Parathyroid adenoma (tissue), 2 donors: ENCODE results near the gene HADHA.

Experiments used
- H2AFZ ChIP-seq: fragments of 300-600 bp; sonication (generic); one replicate; pipeline ENCODE4 v1.7.0; 2017; ENCODE audit warnings: antibody characterized with exemption, mild to moderate bottlenecking
- H3K27ac ChIP-seq: fragments of 300-600 bp; sonication (generic); one replicate; pipeline ENCODE4 v1.7.0; 2017
- H3K27me3 ChIP-seq: fragments of 300-600 bp; sonication (generic); one replicate; pipeline ENCODE4 v1.7.0; 2017; ENCODE audit warnings: low read length; ENCODE audit not compliant: control insufficient read depth, insufficient read depth
- H3K36me3 ChIP-seq: fragments of 300-600 bp; sonication (generic); one replicate; pipeline ENCODE4 v1.7.0; 2017; ENCODE audit warnings: low read length; ENCODE audit not compliant: control insufficient read depth, insufficient read depth
- H3K4me1 ChIP-seq: fragments of 300-600 bp; sonication (generic); one replicate; pipeline ENCODE4 v1.7.0; 2017; ENCODE audit warnings: control low read depth
- H3K4me2 ChIP-seq: fragments of 300-600 bp; sonication (generic); one replicate; pipeline ENCODE4 v1.7.0; 2017; ENCODE audit warnings: low read length
- H3K4me3 ChIP-seq: fragments of 300-600 bp; sonication (generic); one replicate; pipeline ENCODE4 v1.7.0; 2017; ENCODE audit warnings: low read depth, low read length
- H3K79me2 ChIP-seq: fragments of 300-600 bp; sonication (generic); one replicate; pipeline ENCODE4 v1.7.0; 2017; ENCODE audit warnings: control low read depth
- H3K9ac ChIP-seq: fragments of 300-600 bp; sonication (generic); one replicate; pipeline ENCODE4 v1.7.0; 2017; ENCODE audit warnings: mild to moderate bottlenecking
- H3K9me3 ChIP-seq: fragments of 300-600 bp; sonication (generic); one replicate; pipeline ENCODE4 v1.7.0; 2017; ENCODE audit warnings: low read length; ENCODE audit not compliant: control insufficient read depth
- CTCF ChIP-seq: fragments of 300-600 bp; sonication (generic); IDR thresholded peaks from one replicate; pipeline ENCODE4 v1.7.0; 2017; ENCODE audit warnings: antibody characterized with exemption, mild to moderate bottlenecking
- donor health status: primary hyperparathyroidism.

The HADHA gene

GRCh38 chr2:26187537-26188104, 56.8 kb downstream of the HADHA start:
- Histone ChIP-seq H3K27ac (peak overlapping the region; percentile 97), H3K4me1 (peaks cover 70% of the 10 kb centered on the region)
- no peak for TF ChIP-seq CTCF

GRCh38 chr2:26187114-26187513, 57.3 kb downstream of the HADHA start:
- Histone ChIP-seq H3K9ac (no peak overlapping the region), H3K27me3 (no peaks in the 10 kb centered on the region), H3K9me3 (no peaks in the 10 kb centered on the region), H3K79me2 (peaks cover 24% of the 10 kb centered on the region), H3K4me3 (no peak overlapping the region), H3K36me3 (no peaks in the 10 kb centered on the region), H3K4me1 (peaks cover 70% of the 10 kb centered on the region), H3K4me2 (no peak overlapping the region), H2AFZ (no peak overlapping the region), H3K27ac (peak overlapping the region; percentile 97)
- no peak for TF ChIP-seq CTCF

More at GRCh38 chr2:26187537-26188104, 56.8 kb downstream of the HADHA start:
- no peak overlapping the region for H3K4me2 ChIP-seq
- H3K4me3 ChIP-seq, result no peak overlapping the region
- peak overlapping the region; percentile 14 for H3K9ac ChIP-seq
- no peak overlapping the region for H2AFZ ChIP-seq
- peaks cover 19% of the 10 kb centered on the region for H3K79me2 ChIP-seq
- H3K27me3 ChIP-seq, result no peaks in the 10 kb centered on the region
- H3K36me3 ChIP-seq, result no peaks in the 10 kb centered on the region
- no peaks in the 10 kb centered on the region for H3K9me3 ChIP-seq

GRCh38 chr2:26185954-26186770, 58.3 kb downstream of the HADHA start:
- H3K36me3 ChIP-seq, result no peaks in the 10 kb centered on the region
- peaks cover 74% of the 10 kb centered on the region for H3K4me1 ChIP-seq
- no peaks in the 10 kb centered on the region for H3K9me3 ChIP-seq
- no peak overlapping the region for H3K4me3 ChIP-seq
- H3K4me2 ChIP-seq, result no peak overlapping the region
- H3K9ac ChIP-seq, result no peak overlapping the region
- TF ChIP-seq CTCF, result no peak
- H3K27me3 ChIP-seq, result no peaks in the 10 kb centered on the region
- peak overlapping the region; percentile 97 for H3K27ac ChIP-seq
- H2AFZ ChIP-seq, result no peak overlapping the region
- peaks cover 28% of the 10 kb centered on the region for H3K79me2 ChIP-seq

- Histone ChIP-seq H3K27ac (peak overlapping the region; percentile 97), H3K36me3 (no peaks in the 10 kb centered on the region), H3K4me2 (no peak overlapping the region), H2AFZ (no peak overlapping the region), H3K9ac (no peak overlapping the region), H3K4me1 (peaks cover 73% of the 10 kb centered on the region), H3K79me2 (peaks cover 28% of the 10 kb centered on the region), H3K4me3 (no peak overlapping the region), H3K27me3 (no peaks in the 10 kb centered on the region), H3K9me3 (no peaks in the 10 kb centered on the region)
- TF ChIP-seq CTCF, result no peak
These were observed 59.0 kb downstream of the HADHA start for GRCh38 chr2:26185304-26185928.
